Stomach (tissue), 9 donors: ENCODE data around the gene KDM4B. TPM values are rescaled to one million over a fixed set of nuclear protein-coding genes. Genes with fewer than 3 reads are reported as not detected.

Experiments used
- DNase-seq, 2 donors: peaks; one replicate each; pipeline versions ENCODE4 v3.0.0 to v3.0.0-alpha.2; 2013 to 2019
- H3K27ac ChIP-seq, 5 donors: fragments of 200-600 bp in 4 of 5; sonication (generic) in 4 of 5; one replicate each; pipeline ENCODE4 v1.5.1; 2013 to 2019; ENCODE audit warnings: mild to moderate bottlenecking in 1 of 5, moderate library complexity in 1 of 5
- H3K27me3 ChIP-seq, 3 donors: fragments of 200-600 bp; sonication (generic); one replicate each; pipeline ENCODE4 v1.5.1; 2017 to 2019; ENCODE audit warnings: mixed run types in 1 of 3
- H3K36me3 ChIP-seq, 4 donors: fragments of 200-600 bp; sonication (generic); 1 replicate in 3 of 4; 2 replicates in 1 of 4; pipeline ENCODE4 v1.5.1; 2016 to 2019
- H3K4me1 ChIP-seq, 4 donors: fragments of 200-600 bp; sonication (generic); one replicate each; pipeline ENCODE4 v1.5.1; 2016 to 2019
- H3K4me3 ChIP-seq, 4 donors: fragments of 200-600 bp; sonication (generic) in 3 of 4; one replicate each; pipeline ENCODE4 v1.5.1; 2016 to 2019; ENCODE audit warnings: mild to moderate bottlenecking in 1 of 4
- H3K9me3 ChIP-seq, 4 donors: fragments of 200-600 bp; sonication (generic); one replicate each; pipeline ENCODE4 v1.5.1; 2016 to 2019
- EP300 ChIP-seq: sonication (generic); formaldehyde crosslinking; IDR thresholded peaks from one replicate; pipeline ENCODE4 v1.6.1; 2017; ENCODE audit warnings: antibody characterized with exemption
- POLR2A ChIP-seq, 4 donors: fragments of 450-650 bp; IDR thresholded peaks; one replicate each; pipeline ENCODE4 v1.6.1; 2016; ENCODE audit warnings: antibody characterized with exemption in 4 of 4, control low read depth in 2 of 4, mild to moderate bottlenecking in 1 of 4, moderate library complexity in 1 of 4
- POLR2AphosphoS5 ChIP-seq, 3 donors: sonication (generic); formaldehyde crosslinking; IDR thresholded peaks; one replicate each; pipeline ENCODE4 v1.6.1; 2016; ENCODE audit warnings: antibody characterized with exemption in 3 of 3
- WGBS, 5 donors: extraction: QIAGEN DNeasy Blood & Tissue Kit in 3 of 5; methylation state at CpG; one replicate each; pipeline versions ENCODE4 v1.1.5 to v1.1.7; 2013 to 2018; 5-methylcytosine and 5-hydroxymethylcytosine counted together
- intact Hi-C: fragments of 100-400 bp; cut with DNase I; formaldehyde crosslinking; loops from one replicate; pipeline ENCODE4 v1.15.1; 2023; ENCODE audit warnings: low total_unique reads
- polyA plus RNA-seq, 3 donors: library from polyadenylated mRNA; stranded (reverse); fragments of 200-250 nt; gene quantifications; one replicate each; pipeline ENCODE4 v1.2.3, GENCODE V29; 2013
- total RNA-seq, 5 donors: library from RNA; depleted of rRNA; stranded (reverse); fragments of >200 nt; gene quantifications; one replicate each; pipeline versions ENCODE4 v1.1.0 to v1.2.3, GENCODE V29; 2014 to 2016
- TF ChIP-seq, protein P1 (sequence below), 7 experiments: fragments of 450-650 bp in 4 of 7; fragments of 200-600 bp in 3 of 7; sonication (generic) in 3 of 7; IDR thresholded peaks; one replicate each; pipeline ENCODE4 v1.5.1; 2016 to 2019; ENCODE audit warnings: antibody characterized with exemption in 7 of 7, control low read depth in 2 of 7, mild to moderate bottlenecking in 1 of 7
- donor health status: healthy with polysubstance abuse.
- donor health status: Bipolar disorder and iron deficiency.
- donor health status: healthy.

The KDM4B gene
- total and polyA plus RNA-seq, 8 donors, result 5.2 to 202 (median 29.4) TPM

DNA sequence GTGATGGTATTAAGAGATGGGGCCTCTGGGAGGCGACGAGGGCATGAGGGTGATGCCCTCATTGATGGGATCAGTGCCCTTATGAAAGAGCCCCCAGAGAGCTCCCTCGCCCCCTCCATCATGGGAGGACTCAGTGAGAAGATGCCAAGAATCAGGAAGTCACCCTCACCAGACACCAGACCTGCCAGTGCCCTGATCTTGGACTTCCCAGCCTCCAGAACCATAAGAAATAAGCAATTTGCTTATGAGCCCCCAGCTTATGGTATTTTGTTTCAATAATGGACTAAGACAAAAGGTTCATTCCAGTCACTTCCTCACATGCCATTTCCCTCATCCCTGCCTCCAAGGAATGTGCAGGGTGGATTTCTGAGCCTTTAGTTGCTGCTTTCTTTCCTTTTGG, 129.7 kb downstream of the KDM4B start:
- Histone ChIP-seq H3K9me3 (peaks cover 3 to 32% (median 23%) of the 10 kb centered on the region in 4 donors), H3K4me3 (no peak overlapping the region), H3K36me3 (peaks cover 5 to 58% (median 45%) of the 10 kb centered on the region in 4 donors), H3K4me1 (peaks cover 10 to 17% (median 15%) of the 10 kb centered on the region in 4 donors), H3K27me3 (no peaks in the 10 kb centered on the region), H3K27ac (no peak overlapping the region)
- WGBS, 5 donors, result 89 to 100% (median 99%) methylated on average over 3 of the region's 3 CpGs
- DNase-seq, result no peak
- intact Hi-C loops, result no loop called here
- TF ChIP-seq POLR2AphosphoS5 (IDR thresholded peaks at IDR 0.05) (no peak), POLR2A (IDR thresholded peaks at IDR 0.05) (no peak), EP300 (no peak)
- TF ChIP-seq, protein P1, sequence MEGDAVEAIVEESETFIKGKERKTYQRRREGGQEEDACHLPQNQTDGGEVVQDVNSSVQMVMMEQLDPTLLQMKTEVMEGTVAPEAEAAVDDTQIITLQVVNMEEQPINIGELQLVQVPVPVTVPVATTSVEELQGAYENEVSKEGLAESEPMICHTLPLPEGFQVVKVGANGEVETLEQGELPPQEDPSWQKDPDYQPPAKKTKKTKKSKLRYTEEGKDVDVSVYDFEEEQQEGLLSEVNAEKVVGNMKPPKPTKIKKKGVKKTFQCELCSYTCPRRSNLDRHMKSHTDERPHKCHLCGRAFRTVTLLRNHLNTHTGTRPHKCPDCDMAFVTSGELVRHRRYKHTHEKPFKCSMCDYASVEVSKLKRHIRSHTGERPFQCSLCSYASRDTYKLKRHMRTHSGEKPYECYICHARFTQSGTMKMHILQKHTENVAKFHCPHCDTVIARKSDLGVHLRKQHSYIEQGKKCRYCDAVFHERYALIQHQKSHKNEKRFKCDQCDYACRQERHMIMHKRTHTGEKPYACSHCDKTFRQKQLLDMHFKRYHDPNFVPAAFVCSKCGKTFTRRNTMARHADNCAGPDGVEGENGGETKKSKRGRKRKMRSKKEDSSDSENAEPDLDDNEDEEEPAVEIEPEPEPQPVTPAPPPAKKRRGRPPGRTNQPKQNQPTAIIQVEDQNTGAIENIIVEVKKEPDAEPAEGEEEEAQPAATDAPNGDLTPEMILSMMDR (IDR thresholded peaks at IDR 0.05), result no peak

- Histone ChIP-seq H3K27me3 (no peaks in the 10 kb centered on the region), H3K27ac (no peak overlapping the region), H3K36me3 (peaks cover 5 to 57% (median 49%) of the 10 kb centered on the region in 4 donors), H3K9me3 (peaks cover 3 to 32% (median 23%) of the 10 kb centered on the region in 4 donors), H3K4me1 (peaks cover 13 to 27% (median 21%) of the 10 kb centered on the region in 4 donors), H3K4me3 (no peak overlapping the region)
- DNase-seq, result no peak
- intact Hi-C loops, result no loop called here
- WGBS, 5 donors, result 98 to 100% (median 99%) methylated on average over 5 of the region's 5 CpGs
- TF ChIP-seq POLR2A (IDR thresholded peaks at IDR 0.05), result no peak
- TF ChIP-seq, protein P1 (IDR thresholded peaks at IDR 0.05), result no peak
- no peak for TF ChIP-seq EP300
- TF ChIP-seq POLR2AphosphoS5 (IDR thresholded peaks at IDR 0.05), result no peak
Measured at GRCh38 chr19:5099701-5100221, 130.8 kb downstream of the KDM4B start.

DNA sequence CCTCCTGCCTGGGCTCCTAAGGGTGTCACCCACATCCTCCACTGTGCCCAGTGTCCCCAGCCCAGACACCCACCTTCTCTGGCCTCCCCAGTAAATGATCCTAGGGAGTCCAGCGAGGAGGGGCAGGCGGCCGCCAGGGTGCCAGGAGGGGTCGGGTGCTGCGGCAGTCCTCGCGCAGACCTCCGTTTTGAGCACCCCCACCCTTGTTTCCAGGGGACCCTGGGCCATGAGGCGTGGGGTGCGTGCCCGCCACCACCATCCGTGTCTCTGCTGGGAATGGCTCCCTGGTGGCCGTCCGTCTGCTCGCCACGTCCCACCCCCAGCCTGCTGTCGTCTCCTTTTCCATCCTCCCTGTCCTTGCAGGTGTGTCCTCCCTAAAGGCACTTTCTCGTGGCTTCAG, 133.0 kb downstream of the KDM4B start:
- peak overlapping the region in 1 of 5 donors; percentile 73 for H3K27ac ChIP-seq
- 93 to 99% (median 95%) methylated on average over 15 to 18 of the region's 18 CpGs for WGBS, 5 donors
- intact Hi-C loops, result no loop called here
- H3K27me3 ChIP-seq, result no peaks in the 10 kb centered on the region
- no peak overlapping the region for H3K4me3 ChIP-seq
- peaks cover 18 to 59% (median 55%) of the 10 kb centered on the region in 4 donors for H3K36me3 ChIP-seq
- no peak for DNase-seq
- TF ChIP-seq POLR2AphosphoS5 (IDR thresholded peaks at IDR 0.05), result no peak
- TF ChIP-seq, protein P1 (IDR thresholded peaks at IDR 0.05), result no peak
- no peak for TF ChIP-seq POLR2A (IDR thresholded peaks at IDR 0.05)
- no peak for TF ChIP-seq EP300
- peaks cover 3 to 32% (median 23%) of the 10 kb centered on the region in 4 donors for H3K9me3 ChIP-seq
- H3K4me1 ChIP-seq, result peaks cover 13 to 35% (median 21%) of the 10 kb centered on the region in 4 donors

DNA sequence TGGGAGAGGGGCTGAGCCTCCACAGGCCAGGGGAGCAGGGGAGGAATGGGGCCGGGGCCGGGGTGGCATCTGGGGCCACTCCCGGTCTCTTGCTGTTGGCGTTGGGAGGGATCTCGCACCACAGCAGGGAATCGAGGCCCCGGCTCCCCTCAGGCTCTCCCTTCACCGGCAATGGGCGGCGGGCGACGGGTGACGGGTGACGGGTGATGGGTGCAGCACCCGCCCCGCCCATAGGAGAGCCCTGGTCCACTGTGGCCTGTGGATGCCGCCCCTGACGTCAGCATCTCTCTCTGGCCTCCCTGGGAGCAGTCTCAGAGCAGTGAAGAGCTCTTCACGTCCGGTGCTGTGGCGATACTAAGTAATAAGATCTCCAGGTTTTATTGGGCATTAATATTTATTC, 133.6 kb downstream of the KDM4B start:
- H3K27me3 ChIP-seq, result no peaks in the 10 kb centered on the region
- H3K4me1 ChIP-seq, result peaks cover 13 to 35% (median 21%) of the 10 kb centered on the region in 4 donors
- no peak for TF ChIP-seq POLR2AphosphoS5 (IDR thresholded peaks at IDR 0.05)
- TF ChIP-seq, protein P1 (IDR thresholded peaks at IDR 0.05), result no peak
- no peak for TF ChIP-seq POLR2A (IDR thresholded peaks at IDR 0.05)
- no peak for TF ChIP-seq EP300
- peak overlapping the region in 4 of 5 donors; percentile 1 to 73 (median 56) for H3K27ac ChIP-seq
- intact Hi-C loops, result no loop called here
- no peak overlapping the region for H3K4me3 ChIP-seq
- peaks cover 3 to 29% (median 23%) of the 10 kb centered on the region in 4 donors for H3K9me3 ChIP-seq
- 85 to 92% (median 86%) methylated on average over 17 to 21 of the region's 21 CpGs for WGBS, 5 donors
- H3K36me3 ChIP-seq, result peaks cover 18 to 60% (median 54%) of the 10 kb centered on the region in 4 donors
- no peak for DNase-seq
